HFFc6 (cell line): ENCODE data around the gene EML6. TPM values are rescaled to one million over a fixed set of nuclear protein-coding genes. Genes with fewer than 3 reads are reported as not detected.

Experiments
- DNase-seq: peaks from one replicate; pipeline ENCODE4 v3.0.0-alpha.2; 2018
- H3K27ac Mint-ChIP-seq: 2 replicates; pipeline ENCODE4 v1.8.0; 2020; ENCODE audit warnings: mild to moderate bottlenecking, mixed read lengths
- H3K27me3 Mint-ChIP-seq: 2 replicates; pipeline ENCODE4 v1.8.0; 2021; ENCODE audit warnings: mild to moderate bottlenecking, moderate library complexity, mixed read lengths; ENCODE audit not compliant: insufficient read depth
- H3K36me3 Mint-ChIP-seq: 2 replicates; pipeline ENCODE4 v1.8.0; 2021; ENCODE audit warnings: low read depth, mixed read lengths
- H3K4me1 Mint-ChIP-seq: 2 replicates; pipeline ENCODE4 v1.8.0; 2020; ENCODE audit warnings: low read depth, mixed read lengths
- H3K4me3 Mint-ChIP-seq: 2 replicates; pipeline ENCODE4 v1.8.0; 2020; ENCODE audit warnings: mild to moderate bottlenecking, moderate library complexity, mixed read lengths
- H3K9me3 Mint-ChIP-seq: 2 replicates; pipeline ENCODE4 v1.8.0; 2020; ENCODE audit warnings: mild to moderate bottlenecking, mixed read lengths
- total RNA-seq, 6 experiments: library from RNA; stranded (reverse); fragmentation: NEBNext Ultra II Directional; extraction: Animal tissue kit (Norgen Biotek cat#: 25700); gene quantifications; 2 replicates in 1 of 6; 3 replicates in 5 of 6; pipeline ENCODE4 v1.2.3, GENCODE V29; 2021
- TF ChIP-seq, protein P1 (sequence below): fragments of 200-600 bp; sonication (generic); IDR thresholded peaks from 2 replicates; pipeline ENCODE4 v1.5.0; 2021; ENCODE audit warnings: antibody characterized with exemption, mild to moderate bottlenecking

The EML6 gene
- total RNA-seq, 6 experiments from 2014 or later: 0.05 to 0.37 (median 0.25) TPM

DNA sequence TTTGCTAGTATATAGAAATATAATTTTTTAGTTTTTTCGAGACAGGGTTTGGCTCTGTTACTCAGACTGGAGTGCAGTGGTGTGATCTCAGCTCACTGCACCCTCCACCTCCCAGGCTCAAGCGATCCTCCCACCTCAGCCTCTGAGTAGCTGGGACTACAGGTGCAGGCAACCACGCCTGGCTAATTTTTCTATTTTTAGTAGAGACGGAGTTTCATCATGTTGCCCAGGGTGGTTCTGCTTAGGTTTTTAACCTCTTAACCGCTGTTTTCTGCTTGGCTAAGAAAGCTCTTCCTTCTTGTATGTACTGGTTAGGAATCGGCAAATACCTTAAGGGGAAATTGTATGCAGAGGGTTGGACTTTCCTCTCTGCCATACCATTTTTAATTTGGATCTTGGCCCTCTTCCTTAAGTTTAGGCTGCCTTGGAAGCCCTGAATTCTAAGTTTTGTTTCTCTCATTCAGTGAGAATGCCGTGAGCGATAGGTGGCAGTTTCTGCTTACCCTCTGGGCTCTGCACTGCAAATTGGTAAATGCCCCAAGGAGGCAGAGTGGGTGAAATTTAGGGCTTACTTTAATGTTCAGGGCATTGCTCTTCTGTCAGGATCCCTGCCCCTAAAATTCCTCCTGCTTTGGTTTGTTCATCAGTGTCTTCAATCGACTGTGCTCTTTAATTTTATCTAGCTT is 32.3 kb downstream of the EML6 start:
- Mint-ChIP-seq H3K9me3 (no peaks in the 10 kb centered on the region), H3K27ac (no peak overlapping the region), H3K4me1 (peaks cover 34% of the 10 kb centered on the region), H3K4me3 (no peak overlapping the region), H3K27me3 (no peaks in the 10 kb centered on the region; the same call in 1 of the 2 replicates), H3K36me3 (no peaks in the 10 kb centered on the region)
- DNase-seq: no peak
- TF ChIP-seq, protein P1, sequence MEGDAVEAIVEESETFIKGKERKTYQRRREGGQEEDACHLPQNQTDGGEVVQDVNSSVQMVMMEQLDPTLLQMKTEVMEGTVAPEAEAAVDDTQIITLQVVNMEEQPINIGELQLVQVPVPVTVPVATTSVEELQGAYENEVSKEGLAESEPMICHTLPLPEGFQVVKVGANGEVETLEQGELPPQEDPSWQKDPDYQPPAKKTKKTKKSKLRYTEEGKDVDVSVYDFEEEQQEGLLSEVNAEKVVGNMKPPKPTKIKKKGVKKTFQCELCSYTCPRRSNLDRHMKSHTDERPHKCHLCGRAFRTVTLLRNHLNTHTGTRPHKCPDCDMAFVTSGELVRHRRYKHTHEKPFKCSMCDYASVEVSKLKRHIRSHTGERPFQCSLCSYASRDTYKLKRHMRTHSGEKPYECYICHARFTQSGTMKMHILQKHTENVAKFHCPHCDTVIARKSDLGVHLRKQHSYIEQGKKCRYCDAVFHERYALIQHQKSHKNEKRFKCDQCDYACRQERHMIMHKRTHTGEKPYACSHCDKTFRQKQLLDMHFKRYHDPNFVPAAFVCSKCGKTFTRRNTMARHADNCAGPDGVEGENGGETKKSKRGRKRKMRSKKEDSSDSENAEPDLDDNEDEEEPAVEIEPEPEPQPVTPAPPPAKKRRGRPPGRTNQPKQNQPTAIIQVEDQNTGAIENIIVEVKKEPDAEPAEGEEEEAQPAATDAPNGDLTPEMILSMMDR: no peak

DNA sequence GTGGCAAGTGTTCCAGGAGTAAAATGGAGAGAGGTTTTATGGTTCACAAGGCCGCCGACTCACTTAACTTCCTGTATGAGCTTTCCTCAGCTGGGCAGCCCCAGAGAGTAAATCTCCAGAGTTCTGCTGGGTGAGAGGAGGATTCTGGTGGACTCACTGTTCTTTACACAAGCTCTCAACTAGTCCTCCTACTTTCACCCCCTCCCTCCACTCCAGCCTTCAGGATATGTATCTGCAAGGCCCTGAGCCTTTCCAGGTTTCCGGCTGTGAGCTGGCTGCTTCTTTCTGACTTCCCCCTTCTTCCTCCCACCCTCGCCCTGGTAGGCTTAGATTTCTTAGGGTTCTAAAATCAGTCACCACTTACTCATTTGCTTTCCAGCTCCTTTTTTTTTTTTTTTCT is 34.0 kb downstream of the EML6 start:
- Mint-ChIP-seq H3K27ac (peak overlapping the region; percentile 59), H3K4me1 (peaks cover 34% of the 10 kb centered on the region), H3K27me3 (no peaks in the 10 kb centered on the region; the same call in 1 of the 2 replicates), H3K36me3 (no peaks in the 10 kb centered on the region), H3K4me3 (peak overlapping the region; percentile 20; the same call in 1 of the 2 replicates), H3K9me3 (no peaks in the 10 kb centered on the region)
- peak; percentile 36 for DNase-seq
- TF ChIP-seq, protein P1: no peak

DNA sequence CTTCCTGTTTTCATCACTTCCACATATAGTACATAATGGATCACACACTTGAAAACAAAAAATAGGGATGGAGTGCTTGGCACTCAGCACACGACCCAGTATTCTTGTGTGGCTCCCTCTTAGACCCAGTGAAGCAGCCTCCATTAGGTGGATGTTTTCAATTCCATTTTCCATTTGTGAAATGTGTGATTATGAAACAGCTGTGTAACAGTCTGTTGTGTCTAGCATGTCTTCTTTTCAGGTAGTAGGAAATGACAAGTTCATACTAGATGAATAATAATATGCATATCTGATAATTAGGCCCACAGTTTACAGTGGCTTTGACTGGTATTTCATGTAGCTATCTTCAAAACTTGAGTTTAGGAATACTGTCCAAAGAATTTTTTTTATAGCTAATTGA is 35.5 kb downstream of the EML6 start:
- H3K9me3 Mint-ChIP-seq: no peaks in the 10 kb centered on the region
- DNase-seq: no peak
- peaks cover 34% of the 10 kb centered on the region for H3K4me1 Mint-ChIP-seq
- H3K27ac Mint-ChIP-seq: no peak overlapping the region
- TF ChIP-seq, protein P1: no peak
- no peak overlapping the region for H3K4me3 Mint-ChIP-seq
- no peaks in the 10 kb centered on the region for H3K27me3 Mint-ChIP-seq
- H3K36me3 Mint-ChIP-seq: no peaks in the 10 kb centered on the region

DNA sequence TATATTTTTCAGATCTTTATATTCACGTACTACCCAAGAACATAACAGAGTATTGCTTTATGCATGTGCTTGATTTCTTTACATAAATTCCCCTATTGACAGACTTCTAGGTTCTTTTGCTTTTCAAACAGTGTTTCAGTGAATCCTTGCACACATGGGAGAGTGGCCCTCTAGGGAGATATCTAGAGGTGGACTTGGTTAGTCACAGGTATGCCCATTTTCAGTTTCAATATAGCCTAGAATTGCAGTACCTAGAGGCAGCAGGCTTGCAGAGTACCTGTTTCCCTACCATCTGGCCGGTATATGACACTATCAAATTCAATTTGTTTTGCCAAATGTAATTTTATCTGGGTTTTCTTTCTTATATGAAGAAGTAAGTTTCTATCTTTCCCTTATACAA is 36.8 kb downstream of the EML6 start:
- Mint-ChIP-seq H3K27ac (no peak overlapping the region), H3K27me3 (no peaks in the 10 kb centered on the region)

DNA sequence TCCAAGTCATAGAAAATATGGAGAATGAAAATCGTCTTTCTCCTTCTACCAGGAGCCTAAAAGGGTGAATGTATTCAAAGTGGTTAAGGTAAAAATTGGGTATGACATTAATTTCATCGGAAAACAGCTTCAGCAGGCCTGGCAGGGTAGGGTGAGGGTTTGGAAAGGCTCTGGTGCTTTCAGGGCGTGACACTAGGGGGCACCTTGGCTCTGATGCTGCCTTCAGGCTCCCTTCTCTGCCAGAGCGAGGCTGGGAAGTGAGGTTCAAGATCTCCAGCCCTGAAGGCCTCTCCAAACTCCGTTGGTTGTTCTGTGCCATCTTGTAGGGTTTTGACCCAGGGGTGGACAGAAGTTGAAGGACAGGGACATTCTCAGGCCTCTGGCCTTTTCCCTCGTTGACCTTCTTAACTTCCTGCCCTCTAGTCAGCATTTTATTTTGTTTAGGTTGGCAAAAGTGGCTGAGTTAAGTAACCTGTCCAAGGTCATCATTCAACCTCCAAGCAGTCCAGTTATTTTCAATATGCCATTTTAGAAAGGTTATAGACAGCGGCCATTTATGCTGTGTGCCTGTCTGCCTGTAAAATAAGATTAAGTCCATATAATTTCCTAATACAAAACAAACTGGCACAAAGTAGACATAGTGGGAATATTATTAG is 40.3 kb downstream of the EML6 start:
- no peaks in the 10 kb centered on the region for H3K36me3 Mint-ChIP-seq
- H3K4me3 Mint-ChIP-seq: no peak overlapping the region
- H3K27ac Mint-ChIP-seq: no peak overlapping the region
- TF ChIP-seq, protein P1: peak; percentile 45
- H3K9me3 Mint-ChIP-seq: no peaks in the 10 kb centered on the region
- H3K4me1 Mint-ChIP-seq: peaks cover 31% of the 10 kb centered on the region
- DNase-seq: no peak
- no peaks in the 10 kb centered on the region for H3K27me3 Mint-ChIP-seq

More for the DNA sequence above, 36.8 kb downstream of the EML6 start:
- no peaks in the 10 kb centered on the region for H3K9me3 Mint-ChIP-seq
- TF ChIP-seq, protein P1: no peak
- peaks cover 34% of the 10 kb centered on the region for H3K4me1 Mint-ChIP-seq
- no peak overlapping the region for H3K4me3 Mint-ChIP-seq
- H3K36me3 Mint-ChIP-seq: no peaks in the 10 kb centered on the region
- DNase-seq: no peak
